Measurements from ENCODE around the gene GIGYF2. TPM values are rescaled to one million over a fixed set of nuclear protein-coding genes. Genes with fewer than 3 reads are reported as not detected.

GIGYF2 gene
- total and polyA plus RNA-seq, 2 of the 4 experiments (the other 2 are of a cell fraction): 14.7 to 66.0 TPM

DNA sequence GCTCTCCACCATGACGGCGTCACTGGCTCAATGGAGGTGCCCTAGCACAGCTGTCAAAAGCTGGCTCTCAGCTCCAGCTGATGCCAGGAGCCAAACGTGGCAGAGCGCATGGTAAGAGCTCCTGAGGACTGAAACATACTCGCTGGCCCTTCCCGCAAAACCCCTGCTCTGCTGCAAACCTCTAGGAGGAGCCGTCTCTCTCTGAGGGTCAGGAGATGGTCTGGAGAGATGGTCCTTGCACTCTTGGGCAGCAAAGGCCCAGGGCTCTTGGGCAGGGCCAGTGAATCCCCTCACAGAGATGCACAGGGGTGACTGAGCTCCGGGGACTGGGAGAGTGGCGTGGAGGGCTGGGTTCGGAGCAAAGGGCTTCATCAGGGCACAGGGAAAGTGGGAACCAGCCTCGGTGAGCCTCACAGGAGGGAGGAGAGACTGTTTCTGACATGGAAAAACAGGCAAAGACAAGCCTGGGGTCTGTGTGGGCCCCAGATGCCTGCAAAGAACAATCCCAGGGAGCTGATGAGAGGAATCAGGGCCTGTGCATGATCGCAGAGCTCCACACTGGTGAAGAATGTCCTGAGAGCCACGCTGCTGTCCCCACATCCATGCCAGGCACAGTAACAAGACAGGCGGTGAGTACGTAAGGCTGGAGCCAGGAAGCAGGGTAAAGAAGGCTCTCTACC, 190.2 kb downstream of the GIGYF2 start:
- H3K36me3 ChIP-seq (ENCODE audit: control insufficient read depth, insufficient read depth, low read length): no peaks in the 10 kb centered on the region
- intact Hi-C loops (cut with micrococcal nuclease): no loop called here
- TF ChIP-seq POLR2A (IDR thresholded peaks at IDR 0.05; ENCODE audit: low read depth, low read length): no peak
- no peak for TF ChIP-seq MXI1 (IDR thresholded peaks at IDR 0.05; ENCODE audit: borderline replicate concordance, low read depth, low read length)
- TF ChIP-seq FOS (IDR thresholded peaks at IDR 0.05; ENCODE audit: low read depth, low read length): no peak
- no peak for TF ChIP-seq NFE2L2 (IDR thresholded peaks at IDR 0.05; ENCODE audit: low read depth, low read length)
- no peak for TF ChIP-seq MAFK (IDR thresholded peaks at IDR 0.05; ENCODE audit: low read depth, low read length)
- peak; percentile 11; the same call in 1 of the 2 replicates for TF ChIP-seq RAD21 (IDR thresholded peaks at IDR 0.05; ENCODE audit: low read length)
- 0 out of 2 replicates have a peak, but pooled peaks have one; percentile 8 for TF ChIP-seq SMC3 (IDR thresholded peaks at IDR 0.05; ENCODE audit: low read depth, low read length)
- no peak for TF ChIP-seq CEBPB (IDR thresholded peaks at IDR 0.05; ENCODE audit: low read depth, low read length)
- TF ChIP-seq ELK1 (IDR thresholded peaks at IDR 0.05; ENCODE audit: borderline replicate concordance, low read depth, low read length): no peak
- no peak for TF ChIP-seq CHD1 (IDR thresholded peaks at IDR 0.05; ENCODE audit: low read depth, low read length)
- no peak for TF ChIP-seq RFX5 (IDR thresholded peaks at IDR 0.05; ENCODE audit: low read depth, low read length)
- TF ChIP-seq BHLHE40 (IDR thresholded peaks at IDR 0.05; ENCODE audit: low read depth, low read length): no peak
- TF ChIP-seq CTCF (conservative IDR thresholded peaks at IDR 0.05; ENCODE audit: low read depth, low read length): 0 out of 2 replicates have a peak, but pooled peaks have one; percentile 14
- no peak for TF ChIP-seq MAZ (IDR thresholded peaks at IDR 0.05; ENCODE audit: borderline replicate concordance, low read depth, low read length)
- no peak for TF ChIP-seq RCOR1 (IDR thresholded peaks at IDR 0.05; ENCODE audit: insufficient replicate concordance, low read length)

More for the DNA sequence above, 190.2 kb downstream of the GIGYF2 start:
- H3K9me1 ChIP-seq (ENCODE audit: insufficient read depth, low read length): peaks cover 10% of the 10 kb centered on the region; the same call in 1 of the 2 replicates
- H2AFZ ChIP-seq (replicated peaks; ENCODE audit: low read length, poor library complexity): peak overlapping the region; percentile 33
- WGBS, 2 experiments (ENCODE audit: extremely low coverage in 2 of 2, insufficient read length in 1 of 2): 81% methylated on average over 3 of the region's 15 CpGs; no CpG with 5 or more reads in 1 of the 2 experiments
- no peak overlapping the region for H2BK15ac ChIP-seq (ENCODE audit: low read depth, low read length)
- H3K4me2 ChIP-seq (ENCODE audit: low read depth, low read length): no peak overlapping the region
- no peak overlapping the region; the same call in 1 of the 2 replicates for H3K23ac ChIP-seq (ENCODE audit: low read depth, low read length)
- peak overlapping the region; percentile 45 for H2AK9ac ChIP-seq (replicated peaks; ENCODE audit: low read depth, low read length, poor library complexity)
- H3K27me3 ChIP-seq (ENCODE audit: control insufficient read depth, insufficient read depth, low read length): peaks cover 6% of the 10 kb centered on the region; the same call in 1 of the 2 replicates
- H4K8ac ChIP-seq (ENCODE audit: low read depth in 2 of 2, low read length in 2 of 2): no peak overlapping the region
- H3K27ac ChIP-seq (ENCODE audit: insufficient read depth, low read length): no peak overlapping the region
- H4K20me1 ChIP-seq (ENCODE audit: insufficient read depth, low read length): no peaks in the 10 kb centered on the region
- H3K79me1 ChIP-seq (ENCODE audit: low read depth in 1 of 2, low read length in 2 of 2): no peaks in the 10 kb centered on the region
- no peak overlapping the region for H2BK5ac ChIP-seq (ENCODE audit: low read depth, low read length, poor library complexity, severe bottlenecking)
- H2AK5ac ChIP-seq (ENCODE audit: low read depth, low read length): no peak overlapping the region
- H3K14ac ChIP-seq (replicated peaks; ENCODE audit: low read depth, low read length): no peak overlapping the region
- ChIA-PET POLR2A (ENCODE audit: unreplicated experiment) (no interaction called here), CTCF (interaction anchor here (0.7 kb wide), 1 partner anchor 167 kb away, joined by 5 read pairs; no protein-coding TSS in a partner anchor)
- peaks cover 1% of the 10 kb centered on the region; the same call in 1 of the 2 replicates for H3K4me1 ChIP-seq (ENCODE audit: control insufficient read depth, insufficient read depth, low read length)
- no TSS peak for BruUV-seq (replicated peaks)
- no peak overlapping the region for H3K4ac ChIP-seq (ENCODE audit: low read depth, low read length)
- dilution Hi-C loops (cut with HindIII; ENCODE audit: low sequenced_read_pairs, unreplicated experiment): no loop called here
- H4K5ac ChIP-seq (ENCODE audit: low read depth, low read length): no peak overlapping the region
- no peak for DNase-seq
- H3K9ac ChIP-seq (ENCODE audit: low read depth, low read length): no peak overlapping the region
- no peak overlapping the region for H3K18ac ChIP-seq (ENCODE audit: low read depth, low read length)
- ATAC-seq (ENCODE audit: low read depth): no peak
- in situ Hi-C loops (cut with MboI; ENCODE audit: low sequenced_read_pairs): no loop called here
- H2BK20ac ChIP-seq (ENCODE audit: low read depth, low read length): no peak overlapping the region
- H3K9me3 ChIP-seq (ENCODE audit: control insufficient read depth, insufficient read depth, low read length): no peaks in the 10 kb centered on the region
- no peak overlapping the region for H3K56ac ChIP-seq (ENCODE audit: extremely low read depth, insufficient read depth, low read length)
- H4K91ac ChIP-seq (ENCODE audit: insufficient read depth, low read depth, low read length): no peak overlapping the region
- no peak overlapping the region for H2BK120ac ChIP-seq (ENCODE audit: low read depth, low read length)
- no peak overlapping the region for H3K4me3 ChIP-seq (ENCODE audit: insufficient read depth, low read depth, low read length)

All from IMR-90 (cell line).